Measurements from ENCODE around the gene LMAN1. TPM values are rescaled to one million over a fixed set of nuclear protein-coding genes. Genes with fewer than 3 reads are reported as not detected.
A peak's percentile ranks its signal among the peaks of the same experiment; 100 is the strongest.

Gene LMAN1
- total and polyA plus RNA-seq, 2 of the 13 experiments (the other 11 are each of a cell fraction or from before 2014, with no cell fraction given), result 127 to 131 TPM

GRCh38 chr18:59358712-59359575 lies at the start of gene LMAN1 (continued):
- TF ChIP-seq CREB1 (IDR thresholded peaks at IDR 0.05) (no peak), CREB1 (CRISPR knock-in tag; IDR thresholded peaks at IDR 0.05) (peak; percentile 36; the same call in 1 of the 2 replicates), CTCF (CRISPR knock-in tag; IDR thresholded peaks at IDR 0.05) (0 out of 2 replicates have a peak, but pooled peaks have one; percentile 7), TMF1 (CRISPR knock-in tag; IDR thresholded peaks at IDR 0.05; ENCODE audit: low read depth) (0 out of 2 replicates have a peak, but pooled peaks have one; percentile 30), ZSCAN30 (CRISPR knock-in tag; IDR thresholded peaks at IDR 0.05) (no peak), NCOA1 (CRISPR knock-in tag; IDR thresholded peaks at IDR 0.05) (peak; percentile 33; the same call in 1 of the 2 replicates), ZNF891 (CRISPR knock-in tag; IDR thresholded peaks at IDR 0.05) (peak; percentile 98), MXD3 (CRISPR knock-in tag; IDR thresholded peaks at IDR 0.05) (peak; percentile 87)
- TF ChIP-seq, protein P1, sequence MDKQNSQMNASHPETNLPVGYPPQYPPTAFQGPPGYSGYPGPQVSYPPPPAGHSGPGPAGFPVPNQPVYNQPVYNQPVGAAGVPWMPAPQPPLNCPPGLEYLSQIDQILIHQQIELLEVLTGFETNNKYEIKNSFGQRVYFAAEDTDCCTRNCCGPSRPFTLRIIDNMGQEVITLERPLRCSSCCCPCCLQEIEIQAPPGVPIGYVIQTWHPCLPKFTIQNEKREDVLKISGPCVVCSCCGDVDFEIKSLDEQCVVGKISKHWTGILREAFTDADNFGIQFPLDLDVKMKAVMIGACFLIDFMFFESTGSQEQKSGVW (CRISPR knock-in tag; IDR thresholded peaks at IDR 0.05; ENCODE audit: borderline replicate concordance), result no peak
- TF ChIP-seq, protein P2, sequence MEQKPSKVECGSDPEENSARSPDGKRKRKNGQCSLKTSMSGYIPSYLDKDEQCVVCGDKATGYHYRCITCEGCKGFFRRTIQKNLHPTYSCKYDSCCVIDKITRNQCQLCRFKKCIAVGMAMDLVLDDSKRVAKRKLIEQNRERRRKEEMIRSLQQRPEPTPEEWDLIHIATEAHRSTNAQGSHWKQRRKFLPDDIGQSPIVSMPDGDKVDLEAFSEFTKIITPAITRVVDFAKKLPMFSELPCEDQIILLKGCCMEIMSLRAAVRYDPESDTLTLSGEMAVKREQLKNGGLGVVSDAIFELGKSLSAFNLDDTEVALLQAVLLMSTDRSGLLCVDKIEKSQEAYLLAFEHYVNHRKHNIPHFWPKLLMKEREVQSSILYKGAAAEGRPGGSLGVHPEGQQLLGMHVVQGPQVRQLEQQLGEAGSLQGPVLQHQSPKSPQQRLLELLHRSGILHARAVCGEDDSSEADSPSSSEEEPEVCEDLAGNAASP (CRISPR knock-in tag; IDR thresholded peaks at IDR 0.05; ENCODE audit: borderline replicate concordance), result peak; percentile 47; the same call in 1 of the 2 replicates
- TF ChIP-seq, protein P3, sequence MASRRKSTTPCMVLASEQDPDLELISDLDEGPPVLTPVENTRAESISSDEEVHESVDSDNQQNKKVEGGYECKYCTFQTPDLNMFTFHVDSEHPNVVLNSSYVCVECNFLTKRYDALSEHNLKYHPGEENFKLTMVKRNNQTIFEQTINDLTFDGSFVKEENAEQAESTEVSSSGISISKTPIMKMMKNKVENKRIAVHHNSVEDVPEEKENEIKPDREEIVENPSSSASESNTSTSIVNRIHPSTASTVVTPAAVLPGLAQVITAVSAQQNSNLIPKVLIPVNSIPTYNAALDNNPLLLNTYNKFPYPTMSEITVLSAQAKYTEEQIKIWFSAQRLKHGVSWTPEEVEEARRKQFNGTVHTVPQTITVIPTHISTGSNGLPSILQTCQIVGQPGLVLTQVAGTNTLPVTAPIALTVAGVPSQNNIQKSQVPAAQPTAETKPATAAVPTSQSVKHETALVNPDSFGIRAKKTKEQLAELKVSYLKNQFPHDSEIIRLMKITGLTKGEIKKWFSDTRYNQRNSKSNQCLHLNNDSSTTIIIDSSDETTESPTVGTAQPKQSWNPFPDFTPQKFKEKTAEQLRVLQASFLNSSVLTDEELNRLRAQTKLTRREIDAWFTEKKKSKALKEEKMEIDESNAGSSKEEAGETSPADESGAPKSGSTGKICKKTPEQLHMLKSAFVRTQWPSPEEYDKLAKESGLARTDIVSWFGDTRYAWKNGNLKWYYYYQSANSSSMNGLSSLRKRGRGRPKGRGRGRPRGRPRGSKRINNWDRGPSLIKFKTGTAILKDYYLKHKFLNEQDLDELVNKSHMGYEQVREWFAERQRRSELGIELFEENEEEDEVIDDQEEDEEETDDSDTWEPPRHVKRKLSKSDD (CRISPR knock-in tag; IDR thresholded peaks at IDR 0.05; ENCODE audit: low read depth), result peak; percentile 44; the same call in 1 of the 2 replicates
- TF ChIP-seq, protein P4, sequence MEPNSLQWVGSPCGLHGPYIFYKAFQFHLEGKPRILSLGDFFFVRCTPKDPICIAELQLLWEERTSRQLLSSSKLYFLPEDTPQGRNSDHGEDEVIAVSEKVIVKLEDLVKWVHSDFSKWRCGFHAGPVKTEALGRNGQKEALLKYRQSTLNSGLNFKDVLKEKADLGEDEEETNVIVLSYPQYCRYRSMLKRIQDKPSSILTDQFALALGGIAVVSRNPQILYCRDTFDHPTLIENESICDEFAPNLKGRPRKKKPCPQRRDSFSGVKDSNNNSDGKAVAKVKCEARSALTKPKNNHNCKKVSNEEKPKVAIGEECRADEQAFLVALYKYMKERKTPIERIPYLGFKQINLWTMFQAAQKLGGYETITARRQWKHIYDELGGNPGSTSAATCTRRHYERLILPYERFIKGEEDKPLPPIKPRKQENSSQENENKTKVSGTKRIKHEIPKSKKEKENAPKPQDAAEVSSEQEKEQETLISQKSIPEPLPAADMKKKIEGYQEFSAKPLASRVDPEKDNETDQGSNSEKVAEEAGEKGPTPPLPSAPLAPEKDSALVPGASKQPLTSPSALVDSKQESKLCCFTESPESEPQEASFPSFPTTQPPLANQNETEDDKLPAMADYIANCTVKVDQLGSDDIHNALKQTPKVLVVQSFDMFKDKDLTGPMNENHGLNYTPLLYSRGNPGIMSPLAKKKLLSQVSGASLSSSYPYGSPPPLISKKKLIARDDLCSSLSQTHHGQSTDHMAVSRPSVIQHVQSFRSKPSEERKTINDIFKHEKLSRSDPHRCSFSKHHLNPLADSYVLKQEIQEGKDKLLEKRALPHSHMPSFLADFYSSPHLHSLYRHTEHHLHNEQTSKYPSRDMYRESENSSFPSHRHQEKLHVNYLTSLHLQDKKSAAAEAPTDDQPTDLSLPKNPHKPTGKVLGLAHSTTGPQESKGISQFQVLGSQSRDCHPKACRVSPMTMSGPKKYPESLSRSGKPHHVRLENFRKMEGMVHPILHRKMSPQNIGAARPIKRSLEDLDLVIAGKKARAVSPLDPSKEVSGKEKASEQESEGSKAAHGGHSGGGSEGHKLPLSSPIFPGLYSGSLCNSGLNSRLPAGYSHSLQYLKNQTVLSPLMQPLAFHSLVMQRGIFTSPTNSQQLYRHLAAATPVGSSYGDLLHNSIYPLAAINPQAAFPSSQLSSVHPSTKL (CRISPR knock-in tag; IDR thresholded peaks at IDR 0.05), result 0 out of 2 replicates have a peak, but pooled peaks have one; percentile 9
- TF ChIP-seq, protein P5, sequence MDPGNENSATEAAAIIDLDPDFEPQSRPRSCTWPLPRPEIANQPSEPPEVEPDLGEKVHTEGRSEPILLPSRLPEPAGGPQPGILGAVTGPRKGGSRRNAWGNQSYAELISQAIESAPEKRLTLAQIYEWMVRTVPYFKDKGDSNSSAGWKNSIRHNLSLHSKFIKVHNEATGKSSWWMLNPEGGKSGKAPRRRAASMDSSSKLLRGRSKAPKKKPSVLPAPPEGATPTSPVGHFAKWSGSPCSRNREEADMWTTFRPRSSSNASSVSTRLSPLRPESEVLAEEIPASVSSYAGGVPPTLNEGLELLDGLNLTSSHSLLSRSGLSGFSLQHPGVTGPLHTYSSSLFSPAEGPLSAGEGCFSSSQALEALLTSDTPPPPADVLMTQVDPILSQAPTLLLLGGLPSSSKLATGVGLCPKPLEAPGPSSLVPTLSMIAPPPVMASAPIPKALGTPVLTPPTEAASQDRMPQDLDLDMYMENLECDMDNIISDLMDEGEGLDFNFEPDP (CRISPR knock-in tag; conservative IDR thresholded peaks at IDR 0.05), result 0 out of 2 replicates have a peak, but pooled peaks have one; percentile 81
